Transverse colon (tissue), 4 donors: ENCODE measurements around the gene SGSM1. TPM values are rescaled to one million over a fixed set of nuclear protein-coding genes. Genes with fewer than 3 reads are reported as not detected.
A peak's percentile ranks its signal among the peaks of the same experiment; 100 is the strongest.

ENCODE experiments used
- DNase-seq: peaks from one replicate; pipeline ENCODE4 v3.0.0-alpha.2; 2019
- H3K27ac ChIP-seq, 4 donors: fragments of 200-600 bp; sonication (generic); 2 replicates each; pipeline ENCODE4 v1.5.1; 2016 to 2018; ENCODE audit warnings: inconsistent platforms in 4 of 4
- H3K27me3 ChIP-seq: fragments of 200-600 bp; sonication (generic); 2 replicates; pipeline ENCODE4 v1.5.1; 2017; ENCODE audit warnings: inconsistent platforms
- H3K36me3 ChIP-seq, 4 donors: fragments of 200-600 bp; sonication (generic); 2 replicates each; pipeline ENCODE4 v1.5.1; 2017 to 2019; ENCODE audit warnings: inconsistent platforms in 4 of 4
- H3K4me1 ChIP-seq, 4 donors: fragments of 200-600 bp; sonication (generic); 2 replicates each; pipeline ENCODE4 v1.5.1; 2017 to 2020; ENCODE audit warnings: inconsistent platforms in 4 of 4
- H3K4me3 ChIP-seq, 4 donors: fragments of 200-600 bp; sonication (generic); 1 replicate in 1 of 4; 2 replicates in 3 of 4; pipeline versions ENCODE4 v1.5.1 to v1.6.1; 2017 to 2019; ENCODE audit warnings: inconsistent platforms in 4 of 4
- H3K9me3 ChIP-seq, 2 donors: fragments of 200-600 bp; sonication (generic); 2 replicates each; pipeline ENCODE4 v1.5.1; 2017 to 2019; ENCODE audit warnings: inconsistent platforms in 2 of 2
- EP300 ChIP-seq: sonication (generic); formaldehyde crosslinking; IDR thresholded peaks from one replicate; pipeline ENCODE4 v1.6.1; 2017; ENCODE audit warnings: antibody characterized with exemption, low read depth
- POLR2A ChIP-seq: fragments of 450-650 bp; IDR thresholded peaks from one replicate; pipeline ENCODE4 v1.6.1; 2016; ENCODE audit warnings: antibody characterized with exemption, mild to moderate bottlenecking, moderate library complexity
- POLR2AphosphoS5 ChIP-seq, 3 donors: sonication (generic); formaldehyde crosslinking; IDR thresholded peaks; one replicate each; pipeline ENCODE4 v1.6.1; 2016; ENCODE audit warnings: antibody characterized with exemption in 3 of 3
- WGBS, 2 donors: methylation state at CpG; one replicate each; pipeline ENCODE4 v1.1.5; 2018; ENCODE audit warnings: low coverage in 1 of 2; 5-methylcytosine and 5-hydroxymethylcytosine counted together
- in situ Hi-C, 4 donors: fragments of 200-750 bp; cut with MboI; loops; one replicate each; pipeline versions ENCODE4 v1.15.0 to v1.15.1; 2017; ENCODE audit warnings: low sequenced_read_pairs in 3 of 4, low pct_ligation_motif_present in 1 of 4, low pct_unique_long_range_greater_than_20kb in 1 of 4
- intact Hi-C: fragments of 100-400 bp; cut with DNase I; formaldehyde crosslinking; loops from one replicate; pipeline ENCODE4 v1.15.1; 2023; ENCODE audit warnings: low total_unique reads
- total RNA-seq, 4 donors: library from RNA; depleted of rRNA; stranded (reverse); fragments of >200 nt; gene quantifications; one replicate each; pipeline ENCODE4 v1.1.0, GENCODE V29; 2016
- TF ChIP-seq, protein P1 (sequence below), 5 experiments: fragments of 200-600 bp in 3 of 5; fragments of 450-650 bp in 2 of 5; sonication (generic) in 3 of 5; IDR thresholded peaks; 1 replicate in 2 of 5; 2 replicates in 3 of 5; pipeline ENCODE4 v1.5.1; 2016 to 2017; ENCODE audit warnings: antibody characterized with exemption in 5 of 5, inconsistent platforms in 3 of 5, mild to moderate bottlenecking in 2 of 5, moderate library complexity in 1 of 5

Gene SGSM1, protein sequence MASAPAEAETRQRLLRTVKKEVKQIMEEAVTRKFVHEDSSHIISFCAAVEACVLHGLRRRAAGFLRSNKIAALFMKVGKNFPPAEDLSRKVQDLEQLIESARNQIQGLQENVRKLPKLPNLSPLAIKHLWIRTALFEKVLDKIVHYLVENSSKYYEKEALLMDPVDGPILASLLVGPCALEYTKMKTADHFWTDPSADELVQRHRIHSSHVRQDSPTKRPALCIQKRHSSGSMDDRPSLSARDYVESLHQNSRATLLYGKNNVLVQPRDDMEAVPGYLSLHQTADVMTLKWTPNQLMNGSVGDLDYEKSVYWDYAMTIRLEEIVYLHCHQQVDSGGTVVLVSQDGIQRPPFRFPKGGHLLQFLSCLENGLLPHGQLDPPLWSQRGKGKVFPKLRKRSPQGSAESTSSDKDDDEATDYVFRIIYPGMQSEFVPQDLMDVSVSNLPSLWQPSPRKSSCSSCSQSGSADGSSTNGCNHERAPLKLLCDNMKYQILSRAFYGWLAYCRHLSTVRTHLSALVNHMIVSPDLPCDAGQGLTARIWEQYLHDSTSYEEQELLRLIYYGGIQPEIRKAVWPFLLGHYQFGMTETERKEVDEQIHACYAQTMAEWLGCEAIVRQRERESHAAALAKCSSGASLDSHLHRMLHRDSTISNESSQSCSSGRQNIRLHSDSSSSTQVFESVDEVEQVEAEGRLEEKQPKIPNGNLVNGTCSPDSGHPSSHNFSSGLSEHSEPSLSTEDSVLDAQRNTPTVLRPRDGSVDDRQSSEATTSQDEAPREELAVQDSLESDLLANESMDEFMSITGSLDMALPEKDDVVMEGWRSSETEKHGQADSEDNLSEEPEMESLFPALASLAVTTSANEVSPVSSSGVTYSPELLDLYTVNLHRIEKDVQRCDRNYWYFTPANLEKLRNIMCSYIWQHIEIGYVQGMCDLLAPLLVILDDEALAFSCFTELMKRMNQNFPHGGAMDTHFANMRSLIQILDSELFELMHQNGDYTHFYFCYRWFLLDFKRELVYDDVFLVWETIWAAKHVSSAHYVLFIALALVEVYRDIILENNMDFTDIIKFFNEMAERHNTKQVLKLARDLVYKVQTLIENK
- 1 to 10 TPM; 2.5 to 6.2 (median 3.7) TPM for total RNA-seq

DNA sequence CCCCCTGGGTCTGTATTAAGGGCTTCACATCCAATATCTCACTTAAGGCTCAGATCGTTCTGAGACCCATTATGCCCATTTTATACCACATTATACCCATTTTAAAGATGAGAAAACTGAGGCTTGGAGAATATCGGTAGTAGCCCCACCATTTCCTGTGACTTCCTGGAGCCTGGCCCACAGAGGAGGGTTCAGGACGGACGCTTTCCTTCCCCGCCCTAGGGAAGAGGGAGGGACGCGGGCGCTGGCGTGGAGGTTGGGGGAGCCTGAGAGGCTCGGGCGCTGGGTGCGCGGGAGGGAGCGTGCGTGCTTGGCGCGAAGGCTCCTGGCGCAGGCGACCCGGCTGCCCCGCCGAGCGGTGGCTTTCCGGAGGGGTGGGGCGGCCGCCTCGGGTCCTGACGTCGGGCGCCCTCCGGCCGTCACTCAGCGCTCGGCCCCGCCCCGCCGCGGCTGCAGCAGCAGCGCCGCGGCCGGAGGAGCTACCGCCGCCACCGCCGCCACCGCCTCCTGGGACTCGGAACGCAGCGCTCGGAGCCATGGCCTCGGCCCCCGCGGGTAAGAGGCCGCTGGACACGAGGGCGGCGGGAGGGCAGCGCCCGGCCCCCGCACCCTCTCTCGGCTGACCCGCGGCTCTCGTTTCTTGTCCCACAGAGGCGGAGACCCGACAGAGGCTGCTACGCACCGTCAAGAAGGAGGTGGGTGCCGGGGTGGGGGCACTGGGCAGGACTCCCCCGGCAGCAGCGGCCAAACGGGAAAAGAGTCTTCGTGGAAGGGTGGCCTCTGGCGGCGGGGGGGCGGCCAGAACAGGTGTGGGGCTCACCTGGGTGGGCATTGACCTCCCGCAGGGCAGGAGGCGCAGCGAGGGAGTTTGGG is at the start of gene SGSM1:
TSS of gene SGSM1 (plus strand) at position 422 of the 873 bp plus-strand sequence. CDS start at position 537, 115 bp downstream.
- WGBS, 2 donors = 6% methylated on average over 40 of the region's 80 CpGs; no CpG with 5 or more reads in 1 of the 2 donors
- in situ Hi-C loops = no loop called here
- TF ChIP-seq POLR2AphosphoS5 (IDR thresholded peaks at IDR 0.05) (peak in 2 of 3 donors; percentile 31 to 41), POLR2A (peak; percentile 30)
- TF ChIP-seq, protein P1, sequence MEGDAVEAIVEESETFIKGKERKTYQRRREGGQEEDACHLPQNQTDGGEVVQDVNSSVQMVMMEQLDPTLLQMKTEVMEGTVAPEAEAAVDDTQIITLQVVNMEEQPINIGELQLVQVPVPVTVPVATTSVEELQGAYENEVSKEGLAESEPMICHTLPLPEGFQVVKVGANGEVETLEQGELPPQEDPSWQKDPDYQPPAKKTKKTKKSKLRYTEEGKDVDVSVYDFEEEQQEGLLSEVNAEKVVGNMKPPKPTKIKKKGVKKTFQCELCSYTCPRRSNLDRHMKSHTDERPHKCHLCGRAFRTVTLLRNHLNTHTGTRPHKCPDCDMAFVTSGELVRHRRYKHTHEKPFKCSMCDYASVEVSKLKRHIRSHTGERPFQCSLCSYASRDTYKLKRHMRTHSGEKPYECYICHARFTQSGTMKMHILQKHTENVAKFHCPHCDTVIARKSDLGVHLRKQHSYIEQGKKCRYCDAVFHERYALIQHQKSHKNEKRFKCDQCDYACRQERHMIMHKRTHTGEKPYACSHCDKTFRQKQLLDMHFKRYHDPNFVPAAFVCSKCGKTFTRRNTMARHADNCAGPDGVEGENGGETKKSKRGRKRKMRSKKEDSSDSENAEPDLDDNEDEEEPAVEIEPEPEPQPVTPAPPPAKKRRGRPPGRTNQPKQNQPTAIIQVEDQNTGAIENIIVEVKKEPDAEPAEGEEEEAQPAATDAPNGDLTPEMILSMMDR (IDR thresholded peaks at IDR 0.05) = no peak
- Histone ChIP-seq H3K36me3 (no peaks in the 10 kb centered on the region), H3K4me3 (peak within 1 kb of the TSS; percentile 55 to 79 (median 70)), H3K4me1 (peaks cover 0 to 29% (median 8%) of the 10 kb centered on the region in 4 donors), H3K9me3 (no peaks in the 10 kb centered on the region), H3K27me3 (no peaks in the 10 kb centered on the region), H3K27ac (peak within 1 kb of the TSS; percentile 67 to 84 (median 70))
- DNase-seq = peak; percentile 86
- intact Hi-C loops = no loop called here

DNA sequence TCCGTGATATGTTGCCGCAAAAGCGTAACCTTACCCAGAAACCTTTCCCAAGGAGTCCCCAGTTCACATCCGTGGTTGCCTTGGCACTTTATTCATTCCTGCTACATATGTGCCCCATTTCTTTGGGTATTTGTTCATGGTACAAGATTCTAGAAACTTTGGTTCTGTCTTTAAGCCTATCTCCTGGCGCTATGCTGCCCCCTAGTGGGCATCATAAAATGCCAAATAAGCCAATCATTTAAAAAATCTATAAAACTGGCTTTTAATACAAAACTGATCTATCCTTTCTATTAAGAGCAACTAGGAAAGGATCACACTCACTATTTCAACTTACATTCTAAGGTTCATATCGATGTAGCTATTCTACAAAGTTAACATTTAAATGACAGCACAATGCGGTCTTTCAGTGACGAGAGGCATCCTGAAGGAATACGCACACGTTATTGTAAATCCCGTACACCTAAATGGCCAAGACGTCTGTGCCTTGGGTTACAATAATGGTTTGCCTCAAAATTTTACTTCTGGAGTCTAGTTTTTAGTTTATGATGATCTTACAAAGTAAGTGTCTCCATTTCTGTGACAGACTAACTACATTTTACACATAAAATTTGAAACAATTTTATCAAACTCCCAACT is 47.7 kb upstream of the SGSM1 start:
- Histone ChIP-seq H3K36me3 (no peaks in the 10 kb centered on the region), H3K4me1 (no peaks in the 10 kb centered on the region), H3K9me3 (no peaks in the 10 kb centered on the region), H3K27me3 (peaks cover 7% of the 10 kb centered on the region), H3K4me3 (no peak overlapping the region), H3K27ac (no peak overlapping the region)
- in situ Hi-C loops (loop anchor here in 1 of 4 donors (25.0 kb wide), 1 partner anchor 279 kb away; no protein-coding TSS in a partner anchor), intact Hi-C loops (loop anchor here (10.0 kb wide), 1 partner anchor 233 kb away; no protein-coding TSS in a partner anchor)
- WGBS, 2 donors = 57 to 64% methylated on average over 12 of the region's 12 CpGs
- DNase-seq = peak; percentile 53
- no peak for TF ChIP-seq POLR2AphosphoS5 (IDR thresholded peaks at IDR 0.05)
- TF ChIP-seq, protein P1 (IDR thresholded peaks at IDR 0.05) = peak; percentile 75 to 94 (median 90)

DNA sequence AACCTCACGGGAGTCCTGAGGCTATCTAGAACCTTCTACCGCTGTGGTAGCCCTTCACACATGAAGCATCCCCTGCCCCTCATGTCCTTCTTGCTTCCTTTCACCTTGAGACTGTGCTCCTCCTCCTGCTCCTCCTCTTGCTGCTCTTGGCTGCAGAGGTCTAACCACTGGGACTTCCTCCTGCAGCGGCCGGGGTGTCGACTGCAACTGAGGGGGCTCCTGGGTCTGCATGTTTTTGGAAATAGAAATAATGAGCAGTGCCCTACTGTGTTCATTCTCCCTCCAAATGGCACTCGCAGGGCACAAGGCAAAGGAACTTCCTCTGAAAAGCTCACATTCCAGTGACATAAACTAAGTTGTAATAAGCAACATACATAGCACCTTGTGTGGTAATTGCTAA is 46.2 kb upstream of the SGSM1 start:
- no peak overlapping the region for H3K27ac ChIP-seq
- in situ Hi-C loops = loop anchor here in 2 of 4 donors (10.0 to 25.0 kb wide), 2 partner anchors 278 to 285 kb away; no protein-coding TSS in a partner anchor

More for the DNA sequence above, 46.2 kb upstream of the SGSM1 start:
- TF ChIP-seq POLR2AphosphoS5 (IDR thresholded peaks at IDR 0.05) (no peak), EP300 (no peak), POLR2A (no peak)
- TF ChIP-seq, protein P1 (IDR thresholded peaks at IDR 0.05) = no peak
- Histone ChIP-seq H3K36me3 (no peaks in the 10 kb centered on the region), H3K27me3 (peaks cover 14% of the 10 kb centered on the region), H3K4me1 (no peaks in the 10 kb centered on the region), H3K9me3 (no peaks in the 10 kb centered on the region), H3K4me3 (no peak overlapping the region)
- WGBS, 2 donors = 56% methylated on average over 6 of the region's 6 CpGs; no CpG with 5 or more reads in 1 of the 2 donors
- DNase-seq = no peak
- intact Hi-C loops = loop anchor here (10.0 kb wide), 1 partner anchor 235 kb away; no protein-coding TSS in a partner anchor
